Measurements from ENCODE around the gene KLHL22.

The KLHL22 gene

DNA sequence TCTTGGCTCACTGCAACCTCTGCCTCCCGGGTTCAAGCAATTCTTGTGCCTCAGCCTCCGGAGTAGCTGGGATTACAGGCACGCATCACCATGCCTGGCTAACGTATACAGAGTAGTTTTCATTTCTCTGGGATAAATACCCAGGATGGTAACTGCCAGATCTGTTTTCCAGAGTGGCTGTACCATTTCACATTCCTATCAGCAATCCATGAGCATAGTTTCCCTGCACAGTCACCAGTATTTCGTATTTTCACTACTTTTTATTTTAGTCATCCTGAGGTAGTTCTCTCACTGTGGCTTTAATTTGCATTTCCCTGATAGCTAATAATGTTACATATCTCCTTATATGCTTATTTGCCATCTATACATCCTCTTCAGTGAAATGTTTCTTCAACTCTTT, 47.0 kb downstream of the KLHL22 start:
- ChIA-PET CTCF (interaction anchor here (0.6 to 1.5 kb wide), 5 partner anchors 9 to 30 kb away, joined by 3 read pairs; no protein-coding TSS in a partner anchor), POLR2A (no interaction called here)
- no peak for DNase-seq (ENCODE audit: extremely low spot score)
- TF ChIP-seq, protein P1, sequence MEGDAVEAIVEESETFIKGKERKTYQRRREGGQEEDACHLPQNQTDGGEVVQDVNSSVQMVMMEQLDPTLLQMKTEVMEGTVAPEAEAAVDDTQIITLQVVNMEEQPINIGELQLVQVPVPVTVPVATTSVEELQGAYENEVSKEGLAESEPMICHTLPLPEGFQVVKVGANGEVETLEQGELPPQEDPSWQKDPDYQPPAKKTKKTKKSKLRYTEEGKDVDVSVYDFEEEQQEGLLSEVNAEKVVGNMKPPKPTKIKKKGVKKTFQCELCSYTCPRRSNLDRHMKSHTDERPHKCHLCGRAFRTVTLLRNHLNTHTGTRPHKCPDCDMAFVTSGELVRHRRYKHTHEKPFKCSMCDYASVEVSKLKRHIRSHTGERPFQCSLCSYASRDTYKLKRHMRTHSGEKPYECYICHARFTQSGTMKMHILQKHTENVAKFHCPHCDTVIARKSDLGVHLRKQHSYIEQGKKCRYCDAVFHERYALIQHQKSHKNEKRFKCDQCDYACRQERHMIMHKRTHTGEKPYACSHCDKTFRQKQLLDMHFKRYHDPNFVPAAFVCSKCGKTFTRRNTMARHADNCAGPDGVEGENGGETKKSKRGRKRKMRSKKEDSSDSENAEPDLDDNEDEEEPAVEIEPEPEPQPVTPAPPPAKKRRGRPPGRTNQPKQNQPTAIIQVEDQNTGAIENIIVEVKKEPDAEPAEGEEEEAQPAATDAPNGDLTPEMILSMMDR (IDR thresholded peaks at IDR 0.05; ENCODE audit: control extremely low read depth, extremely low read depth, low read depth, missing control alignments), result no peak

DNA sequence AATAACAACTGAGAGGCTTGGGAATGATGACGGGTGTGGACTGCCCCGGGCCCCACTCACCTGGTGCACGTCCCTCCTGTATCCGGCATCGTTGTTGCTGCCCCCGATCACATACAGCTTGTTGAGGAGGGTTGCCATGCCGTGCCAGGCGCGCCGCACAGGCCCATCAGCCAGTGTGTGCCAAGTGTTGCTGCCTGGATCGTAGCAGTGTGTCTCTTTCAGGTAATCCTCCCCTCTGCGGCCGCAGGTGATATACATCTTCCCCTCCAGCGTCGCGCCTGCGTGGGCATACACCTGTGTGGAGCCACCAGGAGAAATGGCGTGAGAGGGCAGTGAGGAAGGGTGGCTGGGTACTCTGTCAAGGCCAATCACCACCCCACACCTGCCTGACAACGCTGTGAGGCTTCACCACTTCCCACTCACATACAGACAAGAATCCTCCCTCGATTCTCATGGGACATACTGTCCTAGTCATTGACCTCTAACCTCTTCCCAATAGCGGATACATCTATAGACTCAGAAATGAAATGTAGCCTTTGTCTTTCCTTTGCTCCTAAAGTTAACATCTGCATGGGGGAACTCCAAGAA, 49.1 kb downstream of the KLHL22 start:
- ChIA-PET CTCF (no interaction called here), POLR2A (no interaction called here)
- DNase-seq (ENCODE audit: extremely low spot score), result no peak
- TF ChIP-seq, protein P1 (IDR thresholded peaks at IDR 0.05; ENCODE audit: control extremely low read depth, extremely low read depth, low read depth, missing control alignments), result no peak

DNA sequence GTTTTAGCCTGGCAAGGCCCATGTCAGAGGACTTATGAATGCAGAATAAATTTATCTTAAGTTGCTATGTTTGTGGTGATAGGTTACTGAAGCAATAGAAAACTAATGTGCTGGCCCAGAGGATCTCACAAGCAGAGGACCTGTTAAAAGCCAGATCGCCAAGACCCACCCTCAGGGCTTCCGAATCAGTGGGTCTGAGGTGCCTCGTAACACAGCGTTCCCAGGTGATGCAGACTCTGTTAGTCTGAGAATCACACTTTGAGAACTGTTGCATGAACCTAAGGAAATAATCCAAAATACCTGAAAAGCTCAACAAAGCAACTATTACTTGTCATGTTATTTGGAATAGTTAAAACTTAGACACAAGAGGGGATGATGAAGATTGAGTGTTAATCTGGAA, 51.3 kb downstream of the KLHL22 start:
- DNase-seq (ENCODE audit: extremely low spot score), result no peak
- ChIA-PET POLR2A (no interaction called here), CTCF (interaction anchor here (1.4 kb wide), 1 partner anchor 12 kb away, joined by 4 read pairs; no protein-coding TSS in a partner anchor)
- TF ChIP-seq, protein P1 (IDR thresholded peaks at IDR 0.05; ENCODE audit: control extremely low read depth, extremely low read depth, low read depth, missing control alignments), result no peak

DNA sequence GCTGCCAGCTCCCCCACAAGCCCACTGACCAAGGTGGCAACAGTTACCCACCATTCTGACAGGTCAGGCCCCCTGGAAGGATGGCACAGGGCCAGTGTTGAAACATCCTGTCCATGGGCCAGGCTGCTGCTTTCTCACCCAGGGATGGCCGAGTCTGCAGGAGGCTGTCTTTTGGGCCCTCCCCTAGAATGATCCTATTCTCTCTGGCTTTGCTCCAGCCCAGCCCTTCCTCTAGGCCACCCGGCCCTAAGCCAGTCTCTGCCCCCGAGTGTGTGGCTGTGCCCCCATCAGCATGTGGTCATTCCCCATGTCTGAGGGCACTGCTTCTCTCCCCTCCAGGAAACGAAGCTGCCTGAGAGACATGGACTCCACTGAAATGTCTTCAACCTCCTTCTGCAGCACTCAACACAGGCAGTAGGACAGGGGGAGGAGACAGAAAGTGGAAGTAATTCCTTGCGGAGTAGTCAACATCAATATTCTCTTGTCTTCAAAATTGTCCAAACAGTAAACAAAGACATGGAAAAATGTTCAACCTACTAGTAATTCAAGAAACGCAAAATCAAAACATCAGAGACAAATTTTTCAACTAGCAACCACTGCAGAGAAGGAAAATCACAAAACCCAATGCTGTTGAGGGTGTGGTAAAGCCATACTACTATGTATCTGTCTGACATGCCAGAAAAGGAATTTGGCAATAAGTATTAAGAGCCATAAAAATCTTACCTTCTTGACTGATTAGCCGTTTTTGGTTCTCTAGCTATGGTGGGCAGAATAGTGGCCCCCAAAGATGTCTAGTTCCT, 52.9 kb downstream of the KLHL22 start:
- TF ChIP-seq, protein P1 (IDR thresholded peaks at IDR 0.05; ENCODE audit: control extremely low read depth, extremely low read depth, low read depth, missing control alignments), result no peak
- CTCF ChIA-PET, result interaction anchor here (1.4 kb wide), 1 partner anchor 23 kb away, joined by 5 read pairs; no protein-coding TSS in a partner anchor
- no peak for DNase-seq (ENCODE audit: extremely low spot score)
- POLR2A ChIA-PET, result no interaction called here

DNA sequence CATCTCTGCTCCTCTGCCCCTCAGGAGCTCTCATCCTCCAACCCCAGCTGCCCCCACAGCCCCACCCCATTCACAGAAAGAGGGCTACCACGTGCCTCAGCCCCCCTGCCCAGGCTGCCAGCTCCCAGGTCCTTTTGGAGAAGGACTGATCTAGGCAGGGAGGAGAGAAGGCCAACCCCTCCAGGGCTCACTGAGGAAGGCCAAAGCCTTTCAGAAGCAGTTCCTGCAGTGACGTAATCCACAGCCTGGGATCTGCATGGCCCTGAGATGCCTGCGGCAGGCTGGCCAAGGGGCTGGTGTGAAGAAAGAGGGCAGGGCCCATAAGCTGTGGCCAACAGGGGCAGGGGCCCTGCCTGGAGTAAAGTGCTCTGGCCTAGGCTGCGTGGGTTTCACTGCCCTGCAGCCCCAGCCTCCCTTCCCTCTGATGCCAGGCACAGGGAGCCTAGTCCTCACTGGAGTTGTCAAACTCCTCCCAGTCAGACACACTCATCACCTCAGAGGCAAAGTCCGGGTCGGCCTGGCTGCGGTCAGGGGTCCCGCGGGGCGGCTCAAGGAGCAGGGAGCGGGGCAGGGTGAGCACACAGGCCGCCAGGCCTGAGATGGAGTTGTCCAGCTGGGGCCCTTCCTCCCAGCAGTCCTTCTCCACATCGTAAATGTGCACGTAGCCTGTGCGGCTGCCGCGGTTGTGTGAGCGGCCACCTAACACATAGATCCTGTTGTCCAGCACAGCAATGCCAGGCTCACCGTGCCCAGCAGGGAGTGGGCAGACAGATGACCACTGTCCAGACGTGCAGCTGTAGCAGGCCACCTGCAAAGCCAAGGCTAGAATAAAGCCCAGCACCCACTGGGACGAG, 53.7 kb downstream of the KLHL22 start:
- TF ChIP-seq, protein P1 (IDR thresholded peaks at IDR 0.05; ENCODE audit: control extremely low read depth, extremely low read depth, low read depth, missing control alignments), result no peak
- POLR2A ChIA-PET, result no interaction called here
- DNase-seq (ENCODE audit: extremely low spot score), result no peak
- CTCF ChIA-PET, result interaction anchor here (1.4 to 1.8 kb wide), 2 partner anchors 15 to 23 kb away, joined by 5 to 8 read pairs; no protein-coding TSS in a partner anchor
